ENCODE measurements around the gene JOSD2.
"Not testable (repeated sequence)": the region's sequence is repeated elsewhere in the genome, so short reads cannot be mapped to it uniquely, and the experiment has no call there.

JOSD2 gene

DNA sequence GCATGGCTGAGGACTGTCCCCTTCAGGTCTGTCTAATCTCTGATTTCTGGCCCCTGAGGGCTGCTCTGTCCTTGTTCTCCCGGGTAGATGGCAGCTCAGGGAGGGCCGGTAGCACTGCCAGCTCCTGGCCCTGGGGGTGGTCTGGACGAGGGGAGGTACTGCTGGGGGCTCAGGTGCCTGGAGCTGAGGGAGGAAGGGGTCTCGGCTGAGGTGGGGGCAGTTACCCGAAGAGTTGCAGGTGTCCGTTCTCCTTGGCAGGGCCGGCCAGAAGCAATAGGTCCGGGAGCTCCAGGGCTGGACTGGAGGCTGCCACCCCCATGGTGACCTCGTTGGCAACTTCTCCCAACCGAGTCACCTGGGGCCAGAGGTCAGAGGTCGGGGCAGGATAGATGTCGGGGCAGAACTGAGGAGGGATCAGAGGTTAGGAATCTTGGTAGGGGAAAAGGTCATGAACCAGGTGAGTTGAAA, 35.9 kb downstream of the JOSD2 start:
- DNase-seq = no peak

DNA sequence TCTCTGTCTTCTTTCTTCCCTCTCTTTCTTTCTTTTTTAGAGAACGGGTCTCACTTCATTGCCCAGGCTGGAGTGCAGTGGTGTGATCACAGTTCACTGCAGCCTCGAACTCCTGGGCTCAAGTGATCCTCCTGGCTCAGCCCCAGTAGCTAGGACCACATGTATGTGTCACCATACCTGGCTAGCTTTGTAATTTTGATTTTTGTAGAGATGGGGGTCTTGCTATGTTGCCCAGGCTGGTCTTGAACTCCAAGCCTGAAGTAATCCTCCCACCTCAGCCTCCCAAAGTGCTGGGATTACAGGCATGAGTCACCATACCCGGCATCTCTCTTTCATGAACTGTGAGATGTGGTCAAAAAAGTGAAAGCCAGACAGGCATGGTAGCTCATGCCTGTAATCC, 37.7 kb downstream of the JOSD2 start:
- DNase-seq = not testable (repeated sequence)

- DNase-seq = no peak
These were observed 42.2 kb downstream of the JOSD2 start for GRCh38 chr19:50468818-50469217.

DNA sequence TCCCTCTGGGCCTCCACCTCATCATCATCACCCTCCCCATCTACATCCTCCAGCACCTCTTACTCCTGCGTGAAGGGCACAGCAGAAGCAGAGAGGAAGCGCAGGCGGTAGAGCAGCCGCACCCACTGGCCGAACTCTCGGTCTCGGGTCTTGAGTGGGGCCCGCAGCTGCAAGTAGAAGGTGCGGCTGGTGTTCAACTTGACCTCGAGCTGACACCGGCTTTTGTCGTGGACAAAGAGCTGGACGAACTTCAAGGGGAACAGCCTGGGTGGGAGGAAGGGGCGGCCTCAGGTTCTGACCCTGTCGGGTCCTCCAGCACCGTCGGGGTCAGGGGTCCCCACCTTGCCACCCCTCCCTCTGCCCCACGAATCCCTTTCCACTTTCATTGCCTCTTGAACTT, 43.4 kb downstream of the JOSD2 start:
- DNase-seq = no peak

DNA sequence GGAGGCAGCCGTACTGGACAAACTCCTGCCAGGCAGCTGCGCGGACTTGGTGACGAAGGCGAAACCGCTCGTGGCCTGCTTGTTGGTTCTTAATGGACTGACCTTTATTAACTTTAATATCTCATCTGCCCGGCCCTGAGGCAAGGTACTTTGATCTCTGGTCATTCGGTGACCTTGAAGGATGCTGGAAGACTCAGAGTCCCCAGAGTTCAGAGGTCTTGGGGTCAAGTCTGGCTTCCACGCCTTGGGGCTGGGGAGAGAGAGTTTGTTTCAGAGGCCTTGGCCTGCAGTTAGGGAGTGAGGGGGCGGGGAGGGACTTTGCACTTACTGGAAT, 44.3 kb downstream of the JOSD2 start:
- no peak for DNase-seq

DNA sequence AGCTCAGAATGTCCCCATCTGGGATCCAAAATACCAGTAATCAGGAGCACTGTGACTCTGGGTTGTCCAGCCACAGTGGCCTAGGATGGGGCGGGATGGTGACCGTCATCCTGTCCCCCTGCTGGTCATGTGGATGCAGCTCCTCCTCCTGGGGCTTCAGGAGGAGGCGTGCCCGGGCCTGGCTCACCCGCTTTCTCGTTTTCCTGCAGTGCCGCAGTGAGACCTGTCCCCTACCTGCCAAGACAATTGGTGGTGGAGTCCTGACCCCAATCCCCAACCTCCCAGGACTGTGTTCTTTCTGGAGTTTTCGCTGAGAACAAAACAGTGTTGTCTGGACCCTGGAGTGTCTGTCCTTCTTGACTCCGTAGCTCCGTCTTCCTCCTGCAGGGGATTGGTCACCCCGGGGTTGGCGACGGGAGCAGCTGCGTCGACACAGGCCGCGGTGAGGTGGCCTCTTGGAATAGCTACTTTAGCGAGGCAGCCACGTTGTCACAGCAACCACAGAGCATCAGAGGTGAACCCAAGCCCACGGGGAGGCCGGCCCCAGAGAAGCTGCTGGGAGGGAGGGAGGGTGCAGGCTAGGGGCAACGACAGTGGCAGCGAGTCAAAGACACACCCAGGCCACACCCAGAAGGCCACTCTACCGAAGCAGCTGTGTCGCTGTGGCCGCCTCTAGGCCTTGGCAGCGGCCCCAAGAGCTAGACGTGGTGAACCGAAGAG, 44.8 kb downstream of the JOSD2 start:
- DNase-seq = no peak

DNA sequence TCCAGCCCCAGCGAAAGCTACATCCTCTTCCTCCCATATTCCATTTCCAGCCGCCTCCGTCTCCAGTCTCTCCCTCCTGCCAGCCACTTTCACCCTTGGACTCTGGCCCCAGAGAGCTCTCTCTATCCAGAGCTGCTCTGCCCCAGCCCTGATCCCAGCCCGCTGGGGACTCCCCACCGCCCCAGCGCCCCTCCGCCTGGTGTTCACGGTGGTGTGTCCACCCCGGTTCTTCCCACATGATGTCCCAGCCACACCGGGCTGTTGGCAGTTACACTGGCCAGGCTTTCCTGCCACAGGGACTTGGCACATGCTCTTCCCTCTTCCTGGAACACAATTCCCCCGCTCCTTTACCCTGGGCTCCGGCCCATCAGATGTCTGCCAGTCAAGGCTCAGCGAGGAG, 46.0 kb downstream of the JOSD2 start:
- no peak for DNase-seq

- no peak for DNase-seq
These were observed 46.6 kb downstream of the JOSD2 start for GRCh38 chr19:50464348-50464747.

DNA sequence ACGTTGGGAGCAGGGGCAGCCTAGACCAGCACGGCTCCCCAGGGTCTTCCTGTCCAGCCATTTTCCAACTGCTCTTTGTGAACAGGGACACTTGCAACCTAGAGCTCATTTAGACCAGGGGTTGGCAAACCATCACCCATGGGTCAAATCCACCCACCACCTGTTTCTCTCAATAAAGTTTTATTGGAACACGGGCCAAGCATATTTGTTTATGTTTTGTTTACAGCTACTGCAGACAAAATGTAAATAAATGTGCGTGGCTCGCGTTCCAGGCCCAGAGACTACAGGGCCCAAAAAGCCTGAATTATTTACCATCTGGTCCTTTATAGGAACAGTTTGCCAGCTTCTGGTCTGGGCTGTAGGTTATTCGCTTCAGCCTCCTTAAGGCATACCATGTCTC, 48.0 kb downstream of the JOSD2 start:
- no peak for DNase-seq

DNA sequence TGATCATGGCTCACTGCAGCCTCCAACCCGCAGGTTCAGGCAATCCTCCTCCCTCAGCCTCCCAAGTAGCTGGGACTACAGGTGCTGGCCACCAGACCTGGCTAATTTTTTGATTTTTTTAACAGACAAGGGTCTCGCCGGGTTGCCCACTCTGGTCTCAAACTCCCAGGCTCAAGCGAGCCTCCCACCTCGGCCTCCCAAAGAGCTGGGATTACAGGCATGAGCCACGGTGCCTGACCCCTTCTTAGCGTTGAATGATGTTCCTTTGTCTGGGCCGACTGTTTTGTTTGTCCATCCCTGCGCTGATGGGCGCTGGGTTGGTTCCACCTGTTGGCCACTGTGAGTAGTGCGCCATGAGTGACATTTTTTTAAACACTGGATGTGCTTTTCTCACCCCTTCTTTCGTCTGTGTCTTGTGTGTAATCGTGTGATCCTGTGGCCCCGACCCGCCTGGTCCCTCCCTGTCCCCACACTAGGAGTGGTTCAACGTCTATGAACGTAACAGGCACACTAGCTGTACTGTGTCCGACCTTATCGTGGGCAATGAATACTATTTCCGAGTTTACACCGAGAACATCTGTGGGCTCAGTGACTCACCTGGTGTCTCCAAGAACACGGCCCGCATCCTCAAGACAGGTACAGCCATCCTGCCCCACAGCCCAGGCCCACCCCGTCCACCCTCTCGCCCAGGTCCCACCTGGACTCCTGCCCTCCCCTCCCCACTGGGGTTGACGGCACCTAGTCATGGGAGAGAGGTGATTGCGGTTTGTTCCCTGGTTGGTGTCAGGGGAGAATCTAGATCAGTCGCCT, 49.7 kb downstream of the JOSD2 start:
- peak; percentile 5 to 48 (median 30) for DNase-seq

- DNase-seq = no peak
These were observed 50.7 kb downstream of the JOSD2 start for GRCh38 chr19:50460161-50460765.

DNA sequence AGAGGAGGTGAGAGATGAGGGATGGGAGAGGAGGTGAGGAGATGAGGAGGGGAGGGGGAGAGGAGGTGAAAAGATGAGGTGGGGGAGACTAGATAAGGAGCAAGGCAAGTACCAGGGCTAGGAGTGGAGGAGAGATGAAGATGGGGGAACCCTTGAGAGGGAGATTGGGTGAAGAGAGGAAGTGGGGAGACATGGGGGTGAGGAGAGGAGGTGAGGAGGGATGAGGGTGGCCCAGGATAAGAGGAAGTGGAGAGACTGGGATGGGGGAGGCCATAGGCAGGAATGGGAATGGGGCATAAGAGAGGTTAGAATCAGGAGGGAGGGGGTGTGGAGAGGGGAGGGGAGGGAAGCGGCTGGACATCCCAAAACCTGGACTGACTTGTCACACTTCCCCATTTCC, 51.4 kb downstream of the JOSD2 start:
- DNase-seq = no peak

- no peak for DNase-seq
These were observed 51.9 kb downstream of the JOSD2 start for GRCh38 chr19:50459067-50459456.

- no peak for DNase-seq
These were observed 52.5 kb downstream of the JOSD2 start for GRCh38 chr19:50458396-50459066.

- no peak for DNase-seq
These were observed 53.7 kb downstream of the JOSD2 start for GRCh38 chr19:50457300-50457699.

Data from stimulated activated naive CD4-positive, alpha-beta T cell (primary cell).